CD14-positive monocyte (primary cell): Measurements from ENCODE around the gene TMEM203. TPM values are rescaled to one million over a fixed set of nuclear protein-coding genes. Genes with fewer than 3 reads are reported as not detected.

Source experiments
- DNase-seq, 3 donors: peaks; one replicate each; pipeline ENCODE4 v3.0.0-alpha.2; 2011 to 2022
- H2AFZ ChIP-seq: 2 replicates; pipeline ENCODE4 v1.6.0; 2012; ENCODE audit warnings: mild to moderate bottlenecking, low read depth, low read length, inconsistent platforms; ENCODE audit not compliant: insufficient read depth, poor library complexity, severe bottlenecking
- H3K27ac ChIP-seq, 2 donors: 1 replicate in 1 of 2; 2 replicates in 1 of 2; pipeline ENCODE4 v1.5.1; 2012 to 2013; ENCODE audit warnings: low read length in 2 of 2, control low read depth in 1 of 2, inconsistent platforms in 1 of 2, low read depth in 1 of 2, mild to moderate bottlenecking in 1 of 2
- H3K27me3 ChIP-seq, 2 donors: one replicate each; pipeline versions ENCODE4 v1.6.0 to v1.6.1; 2011 to 2013; ENCODE audit warnings: low read length in 2 of 2; ENCODE audit not compliant: control insufficient read depth in 2 of 2, insufficient read depth in 2 of 2
- H3K36me3 ChIP-seq, 2 donors: replicated peaks in 1 of 2; 1 replicate in 1 of 2; 2 replicates in 1 of 2; pipeline versions ENCODE4 v1.5.1 to v1.6.1; 2012 to 2013; ENCODE audit warnings: low read length in 2 of 2, control low read depth in 1 of 2, inconsistent platforms in 1 of 2, mild to moderate bottlenecking in 1 of 2; ENCODE audit not compliant: insufficient read depth in 2 of 2, control insufficient read depth in 1 of 2
- H3K4me1 ChIP-seq, 2 donors: 1 replicate in 1 of 2; 2 replicates in 1 of 2; pipeline versions ENCODE4 v1.5.1 to v1.6.1; 2012 to 2013; ENCODE audit warnings: low read length in 2 of 2, control low read depth in 1 of 2, inconsistent platforms in 1 of 2, mild to moderate bottlenecking in 1 of 2, moderate library complexity in 1 of 2; ENCODE audit not compliant: insufficient read depth in 2 of 2, control insufficient read depth in 1 of 2
- H3K4me2 ChIP-seq: replicated peaks from 2 replicates; pipeline ENCODE3; 2012; ENCODE audit warnings: low read length, moderate library complexity, mild to moderate bottlenecking; ENCODE audit not compliant: poor library complexity, severe bottlenecking; ENCODE audit errors: extremely low read depth
- H3K4me3 ChIP-seq, 3 experiments: fragments of 200-600 bp in 1 of 3; sonication (generic) in 1 of 3; replicated peaks in 1 of 3; 1 replicate in 2 of 3; 2 replicates in 1 of 3; pipeline ENCODE4 v1.5.1; 2011 to 2013; ENCODE audit warnings: low read length in 3 of 3, mild to moderate bottlenecking in 3 of 3, control low read depth in 2 of 3, low read depth in 2 of 3, inconsistent platforms in 1 of 3, moderate library complexity in 1 of 3
- H3K79me2 ChIP-seq: 2 replicates; pipeline ENCODE4 v1.6.0; 2012; ENCODE audit warnings: mild to moderate bottlenecking, control low read depth, inconsistent platforms, low read length, moderate library complexity; ENCODE audit not compliant: insufficient read depth
- H3K9ac ChIP-seq: 2 replicates; pipeline ENCODE4 v1.6.0; 2017; ENCODE audit warnings: low read length, mild to moderate bottlenecking; ENCODE audit not compliant: insufficient read depth, poor library complexity, severe bottlenecking
- H3K9me3 ChIP-seq, 2 donors: replicated peaks in 1 of 2; 1 replicate in 1 of 2; 2 replicates in 1 of 2; pipeline versions ENCODE4 v1.5.1 to v1.6.1; 2012 to 2013; ENCODE audit warnings: low read length in 2 of 2, control low read depth in 1 of 2; ENCODE audit not compliant: control insufficient read depth in 1 of 2, insufficient read depth in 1 of 2
- H4K20me1 ChIP-seq: 2 replicates; pipeline ENCODE4 v1.6.0; 2012; ENCODE audit warnings: mild to moderate bottlenecking, low read length, control low read depth, moderate library complexity; ENCODE audit not compliant: insufficient read depth
- H3K27ac Mint-ChIP-seq, 7 donors: one replicate each; pipeline ENCODE4 v1.8.0; 2020; ENCODE audit warnings: mild to moderate bottlenecking in 7 of 7, mixed read lengths in 7 of 7, moderate library complexity in 6 of 7, inconsistent platforms in 2 of 7
- H3K27me3 Mint-ChIP-seq, 3 donors: one replicate each; pipeline ENCODE4 v1.8.0; 2021 to 2022; ENCODE audit warnings: low read depth in 3 of 3, mild to moderate bottlenecking in 3 of 3, mixed read lengths in 3 of 3, moderate library complexity in 3 of 3, inconsistent platforms in 1 of 3
- H3K36me3 Mint-ChIP-seq, 2 donors: one replicate each; pipeline ENCODE4 v1.8.0; 2020; ENCODE audit warnings: mixed read lengths in 2 of 2, inconsistent platforms in 1 of 2, mild to moderate bottlenecking in 1 of 2
- H3K4me1 Mint-ChIP-seq: one replicate; pipeline ENCODE4 v1.8.0; 2020; ENCODE audit warnings: mild to moderate bottlenecking, mixed read lengths
- H3K4me3 Mint-ChIP-seq, 2 donors: one replicate each; pipeline ENCODE4 v1.8.0; 2020; ENCODE audit warnings: mild to moderate bottlenecking in 2 of 2, mixed read lengths in 2 of 2, moderate library complexity in 1 of 2
- H3K9me3 Mint-ChIP-seq, 7 donors: one replicate each; pipeline ENCODE4 v1.8.0; 2020 to 2022; ENCODE audit warnings: mixed read lengths in 7 of 7, mild to moderate bottlenecking in 6 of 7, moderate library complexity in 6 of 7, inconsistent platforms in 2 of 7
- CTCF ChIP-seq: fragments of 200-600 bp; IDR thresholded peaks from one replicate; pipeline ENCODE4 v1.8.0; 2022; ENCODE audit warnings: antibody characterized with exemption, mild to moderate bottlenecking
- WGBS: methylation state at CpG from one replicate; pipeline ENCODE4 v1.1.5; 2013; ENCODE audit warnings: missing lambda C conversion rate; ENCODE audit not compliant: insufficient coverage; 5-methylcytosine and 5-hydroxymethylcytosine counted together
- intact Hi-C, 2 donors: fragments of 100-400 bp; cut with micrococcal nuclease; formaldehyde crosslinking; loops; one replicate each; pipeline versions ENCODE4 v1.15.0 to v1.15.1; 2023
- polyA plus RNA-seq, 3 donors: library from polyadenylated mRNA; depleted of rRNA in 1 of 3; unstranded in 2 of 3; stranded (reverse) in 1 of 3; fragments of 300-500 nt in 2 of 3; fragments of >200 nt in 1 of 3; fragmentation: Illumina TruSeq in 2 of 3; gene quantifications; 1 replicate in 2 of 3; 2 replicates in 1 of 3; pipeline ENCODE4 v1.2.3, GENCODE V29; 2012 to 2021

Gene TMEM203
- polyA plus RNA-seq, 3 donors = 13.1 to 88.1 (median 76.1) TPM

- intact Hi-C loops = no loop called here
- Histone ChIP-seq H3K4me1 (peaks cover 0 to 6% of the 10 kb centered on the region in 2 donors), H3K36me3 (no peaks in the 10 kb centered on the region), H3K9me3 (no peaks in the 10 kb centered on the region), H2AFZ (no peak overlapping the region), H3K4me3 (no peak overlapping the region), H3K4me2 (peak overlapping the region; percentile 30), H3K27ac (no peak overlapping the region), H4K20me1 (no peaks in the 10 kb centered on the region), H3K79me2 (no peaks in the 10 kb centered on the region), H3K27me3 (peaks cover 3 to 71% of the 10 kb centered on the region in 2 donors), H3K9ac (no peak overlapping the region)
- no peak for TF ChIP-seq CTCF
- Mint-ChIP-seq H3K9me3 (peaks cover 0 to 4% (median 0%) of the 10 kb centered on the region in 7 donors), H3K27ac (no peak overlapping the region), H3K4me1 (no peaks in the 10 kb centered on the region), H3K27me3 (peaks cover 47 to 90% (median 77%) of the 10 kb centered on the region in 3 donors), H3K4me3 (peak overlapping the region; percentile 9 to 74), H3K36me3 (no peaks in the 10 kb centered on the region)
- WGBS = under 1% methylated on average over 124 of the region's 124 CpGs
- no peak for DNase-seq
Measured at GRCh38 chr9:137168904-137169856, 36.3 kb downstream of the TMEM203 start.

GRCh38 chr9:137168573-137168903 is 36.9 kb downstream of the TMEM203 start:
- peaks cover 3 to 75% of the 10 kb centered on the region in 2 donors for H3K27me3 ChIP-seq
- no peak overlapping the region for H3K9ac ChIP-seq
- no peak overlapping the region for H3K4me3 ChIP-seq
- H4K20me1 ChIP-seq = no peaks in the 10 kb centered on the region
- peak overlapping the region in 1 of 2 donors; percentile 63 for H3K4me3 Mint-ChIP-seq
- peaks cover 50 to 92% (median 77%) of the 10 kb centered on the region in 3 donors for H3K27me3 Mint-ChIP-seq
- H3K4me2 ChIP-seq = no peak overlapping the region
- no peaks in the 10 kb centered on the region for H3K36me3 Mint-ChIP-seq
- intact Hi-C loops = no loop called here
- no peak overlapping the region for H3K27ac ChIP-seq
- H2AFZ ChIP-seq = no peak overlapping the region
- H3K36me3 ChIP-seq = no peaks in the 10 kb centered on the region
- H3K4me1 Mint-ChIP-seq = peaks cover under 1% of the 10 kb centered on the region
- peaks cover 0 to 7% of the 10 kb centered on the region in 2 donors for H3K4me1 ChIP-seq
- no peak for DNase-seq
- peaks cover 0 to 3% of the 10 kb centered on the region in 2 donors for H3K9me3 ChIP-seq
- no peak for TF ChIP-seq CTCF
- WGBS = under 1% methylated on average over 35 of the region's 36 CpGs
- no peaks in the 10 kb centered on the region for H3K79me2 ChIP-seq
- peaks cover 0 to 6% (median 0%) of the 10 kb centered on the region in 7 donors for H3K9me3 Mint-ChIP-seq
- no peak overlapping the region for H3K27ac Mint-ChIP-seq
